Astrocyte of the spinal cord (primary cell): ENCODE results near the gene CHRNG.

ENCODE experiments used
- DNase-seq: peaks from one replicate; pipeline ENCODE4 v3.0.0; 2011; ENCODE audit warnings: low read depth, low spot score
- H3K4me3 ChIP-seq: 2 replicates; pipeline ENCODE4 v1.5.1; 2011; ENCODE audit warnings: low read depth, mild to moderate bottlenecking, low read length, moderate library complexity
- in situ Hi-C: cut with HindIII; loops from 2 replicates; pipeline ENCODE4 v1.10.0; 2017; ENCODE audit warnings: low sequenced_read_pairs
- TF ChIP-seq, protein P1 (sequence below): IDR thresholded peaks from 2 replicates; pipeline ENCODE4 v1.5.1; 2012; ENCODE audit warnings: low read depth, mild to moderate bottlenecking, low read length, inconsistent platforms

The CHRNG gene

GRCh38 chr2:232550354-232551249 is 11.1 kb downstream of the CHRNG start, which contains the start of the genes EIF4E2 and TIGD1:
TSS of gene EIF4E2 (plus strand) at chr2:232550689. CDS start at chr2:232550725, 36 bp downstream.
TSS of gene TIGD1 (minus strand) at chr2:232550557. CDS start at chr2:232549882, 675 bp downstream.
- in situ Hi-C loops = no loop called here
- TF ChIP-seq, protein P1, sequence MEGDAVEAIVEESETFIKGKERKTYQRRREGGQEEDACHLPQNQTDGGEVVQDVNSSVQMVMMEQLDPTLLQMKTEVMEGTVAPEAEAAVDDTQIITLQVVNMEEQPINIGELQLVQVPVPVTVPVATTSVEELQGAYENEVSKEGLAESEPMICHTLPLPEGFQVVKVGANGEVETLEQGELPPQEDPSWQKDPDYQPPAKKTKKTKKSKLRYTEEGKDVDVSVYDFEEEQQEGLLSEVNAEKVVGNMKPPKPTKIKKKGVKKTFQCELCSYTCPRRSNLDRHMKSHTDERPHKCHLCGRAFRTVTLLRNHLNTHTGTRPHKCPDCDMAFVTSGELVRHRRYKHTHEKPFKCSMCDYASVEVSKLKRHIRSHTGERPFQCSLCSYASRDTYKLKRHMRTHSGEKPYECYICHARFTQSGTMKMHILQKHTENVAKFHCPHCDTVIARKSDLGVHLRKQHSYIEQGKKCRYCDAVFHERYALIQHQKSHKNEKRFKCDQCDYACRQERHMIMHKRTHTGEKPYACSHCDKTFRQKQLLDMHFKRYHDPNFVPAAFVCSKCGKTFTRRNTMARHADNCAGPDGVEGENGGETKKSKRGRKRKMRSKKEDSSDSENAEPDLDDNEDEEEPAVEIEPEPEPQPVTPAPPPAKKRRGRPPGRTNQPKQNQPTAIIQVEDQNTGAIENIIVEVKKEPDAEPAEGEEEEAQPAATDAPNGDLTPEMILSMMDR = no peak
- peak within 1 kb of the TSS; percentile 94 for H3K4me3 ChIP-seq
- DNase-seq = peak; percentile 95

- H3K4me3 ChIP-seq = peak overlapping the region; percentile 94
- in situ Hi-C loops = no loop called here
- no peak for DNase-seq
These were observed 11.8 kb downstream of the CHRNG start for GRCh38 chr2:232551250-232551638.

GRCh38 chr2:232551776-232552175 is 12.3 kb downstream of the CHRNG start:
- in situ Hi-C loops = no loop called here
- no peak for DNase-seq
- TF ChIP-seq, protein P1 = no peak
- peak overlapping the region; percentile 94 for H3K4me3 ChIP-seq

More at GRCh38 chr2:232551250-232551638, 11.8 kb downstream of the CHRNG start:
- TF ChIP-seq, protein P1 = no peak

DNA sequence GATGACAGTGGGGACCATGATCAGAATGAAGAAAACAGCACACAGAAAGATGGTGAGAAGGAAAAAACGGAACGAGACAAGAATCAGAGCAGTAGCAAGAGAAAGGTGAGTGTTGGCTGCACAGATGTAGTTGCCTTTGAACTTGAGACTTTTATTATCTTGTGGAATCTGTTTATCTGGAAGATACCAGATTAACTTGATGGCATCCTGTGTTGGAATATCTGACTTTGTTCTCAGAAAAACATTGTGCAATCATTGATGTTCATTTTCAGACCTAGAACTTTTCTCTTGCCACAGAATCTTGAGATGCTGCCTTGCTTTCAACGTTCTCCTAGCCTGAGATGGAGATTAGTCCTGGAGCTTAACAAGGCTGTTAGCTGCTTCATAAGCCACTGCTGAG is 16.9 kb downstream of the CHRNG start:
- in situ Hi-C loops = no loop called here
- no peak overlapping the region for H3K4me3 ChIP-seq
- DNase-seq = no peak
- TF ChIP-seq, protein P1 = no peak

DNA sequence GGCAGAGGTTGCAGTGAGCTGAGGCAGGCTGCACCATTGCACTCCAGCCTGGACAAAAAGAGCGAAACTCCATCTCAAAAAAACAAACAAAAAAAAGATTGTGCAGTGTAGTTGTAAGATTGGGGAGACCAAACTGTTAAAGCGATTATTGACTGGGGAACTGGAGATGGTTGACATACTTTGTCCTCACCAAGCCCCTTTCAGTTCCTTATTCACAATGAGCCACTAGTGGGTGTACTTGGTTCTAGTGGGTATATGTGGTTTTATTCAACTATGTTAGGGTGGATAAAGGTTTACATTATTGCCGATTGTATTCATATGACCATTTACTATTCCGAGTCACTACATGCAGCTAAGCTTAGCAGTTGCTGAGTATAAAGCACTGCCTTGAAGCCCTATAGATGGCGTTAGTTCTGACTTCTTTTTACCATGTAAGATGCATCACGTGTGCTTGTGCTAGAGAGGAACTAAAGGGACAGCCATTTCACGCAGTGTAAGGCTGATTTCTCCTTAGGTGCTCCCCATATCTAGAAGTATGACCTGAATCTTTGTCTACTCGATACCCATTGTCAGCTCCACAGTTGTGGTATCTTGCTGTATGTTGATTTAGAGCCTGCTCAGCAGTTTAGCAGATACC is 23.1 kb downstream of the CHRNG start:
- TF ChIP-seq, protein P1 = no peak
- in situ Hi-C loops = no loop called here
- no peak overlapping the region for H3K4me3 ChIP-seq
- DNase-seq = no peak

- TF ChIP-seq, protein P1 = no peak
- no peak for DNase-seq
- H3K4me3 ChIP-seq = no peak overlapping the region
- in situ Hi-C loops = no loop called here
These were observed 24.1 kb downstream of the CHRNG start for GRCh38 chr2:232563580-232563979.
